ENCODE results near the gene RAET1G.
"Not testable (repeated sequence)": the region's sequence is repeated elsewhere in the genome, so short reads cannot be mapped to it uniquely, and the experiment has no call there.

The RAET1G gene

GRCh38 chr6:149915970-149916865 is 6.7 kb downstream of the RAET1G start:
- no peak for DNase-seq (ENCODE audit: low read depth in 1 of 2, low spot score in 1 of 2)

DNA sequence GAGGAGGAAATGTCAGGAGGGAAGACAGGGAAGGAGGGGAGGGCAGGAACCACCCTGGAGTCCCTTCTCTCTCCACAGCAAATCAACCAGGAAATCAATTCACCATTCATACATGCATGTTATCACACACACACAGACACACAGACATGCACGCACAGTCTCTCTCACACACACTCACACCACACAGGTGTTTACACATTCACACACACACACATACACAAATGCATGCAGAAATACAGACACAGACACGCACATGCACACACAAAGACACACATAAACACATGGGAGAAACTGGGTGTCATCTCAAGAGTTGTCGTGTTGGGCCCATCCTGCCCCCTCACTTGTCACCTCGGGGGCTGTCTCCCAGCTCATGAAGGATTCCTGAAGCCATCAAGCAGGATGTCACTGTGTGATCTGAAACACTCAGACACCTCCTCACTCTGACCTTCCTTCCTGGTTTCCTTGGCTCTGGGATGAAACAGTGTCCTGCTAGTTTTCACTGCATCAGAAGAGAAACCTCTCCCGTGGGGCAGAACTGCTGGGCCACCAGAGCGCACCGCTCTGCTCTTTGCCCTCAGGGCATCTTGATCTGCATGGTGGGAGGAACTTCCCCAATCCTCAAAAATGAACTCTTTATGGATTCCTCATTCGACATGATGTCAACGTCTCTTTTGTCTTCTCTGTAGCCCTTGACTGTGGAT is 9.2 kb downstream of the RAET1G start:
- no peak for DNase-seq (ENCODE audit: low read depth in 1 of 2, low spot score in 1 of 2)

DNA sequence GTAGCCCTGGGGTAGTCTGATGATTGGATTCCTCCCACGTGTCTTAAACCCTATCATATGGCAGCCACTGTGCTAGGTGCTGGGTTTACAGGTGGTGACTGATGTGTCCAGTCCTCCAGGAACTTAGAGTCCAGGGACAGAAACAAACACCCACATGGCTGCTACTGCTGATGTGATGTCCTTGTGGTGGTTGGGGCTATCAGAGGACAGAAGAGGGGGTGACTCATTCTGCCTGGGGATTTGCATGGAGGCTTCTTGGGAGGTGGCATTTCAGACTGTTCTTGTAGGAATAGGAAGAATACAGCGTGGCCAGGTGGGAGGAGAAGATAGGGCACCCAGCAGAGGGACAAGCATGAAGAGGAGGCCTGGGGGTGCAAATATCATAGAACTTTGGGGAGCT is 9.8 kb downstream of the RAET1G start:
- no peak for DNase-seq (ENCODE audit: low read depth in 1 of 2, low spot score in 1 of 2)

- DNase-seq (ENCODE audit: low read depth in 1 of 2, low spot score in 1 of 2), result not testable (repeated sequence)
Observed at GRCh38 chr6:149912680-149913079, 10.2 kb downstream of the RAET1G start.

GRCh38 chr6:149910721-149911151 is 12.2 kb downstream of the RAET1G start:
- DNase-seq (ENCODE audit: low read depth in 1 of 2, low spot score in 1 of 2), result no peak

DNA sequence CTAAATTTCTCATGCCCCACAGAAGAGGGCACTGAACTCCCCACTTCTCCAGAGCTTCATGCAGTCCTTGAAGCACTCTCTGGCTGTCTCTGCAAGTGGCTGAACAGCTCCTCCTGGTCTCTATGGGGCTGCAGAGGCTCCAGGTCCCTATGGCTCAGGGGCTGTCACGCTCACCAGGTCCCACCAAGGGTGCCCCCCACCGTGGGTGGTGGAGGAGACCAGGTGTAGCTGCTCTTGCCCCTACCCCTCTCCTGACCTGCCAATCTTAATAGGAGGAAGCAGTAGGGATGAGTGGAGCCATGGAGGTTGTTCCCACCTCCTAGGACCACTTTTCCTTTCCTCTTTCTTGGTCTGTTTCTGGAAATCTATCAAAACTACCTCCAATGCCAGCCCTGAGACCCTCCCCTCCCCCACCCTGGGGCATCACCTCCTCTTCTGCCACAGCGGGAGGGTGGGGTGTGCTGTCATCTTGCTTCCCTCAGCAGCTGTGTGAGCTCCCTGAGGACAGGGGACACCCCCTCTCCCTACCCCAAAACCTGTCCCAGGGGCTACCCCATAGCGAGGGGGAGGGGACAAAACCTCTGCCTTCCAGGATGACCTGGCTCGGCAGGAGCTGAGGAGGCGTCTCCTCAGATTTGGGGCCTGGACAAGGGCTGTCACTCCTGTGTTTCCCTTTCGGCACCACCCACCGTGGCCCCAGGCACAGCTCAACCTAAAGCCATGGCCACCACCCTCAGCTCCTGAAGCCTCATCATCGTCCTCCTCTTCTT is 13.0 kb downstream of the RAET1G start:
- no peak for DNase-seq (ENCODE audit: low read depth in 1 of 2, low spot score in 1 of 2)

DNA sequence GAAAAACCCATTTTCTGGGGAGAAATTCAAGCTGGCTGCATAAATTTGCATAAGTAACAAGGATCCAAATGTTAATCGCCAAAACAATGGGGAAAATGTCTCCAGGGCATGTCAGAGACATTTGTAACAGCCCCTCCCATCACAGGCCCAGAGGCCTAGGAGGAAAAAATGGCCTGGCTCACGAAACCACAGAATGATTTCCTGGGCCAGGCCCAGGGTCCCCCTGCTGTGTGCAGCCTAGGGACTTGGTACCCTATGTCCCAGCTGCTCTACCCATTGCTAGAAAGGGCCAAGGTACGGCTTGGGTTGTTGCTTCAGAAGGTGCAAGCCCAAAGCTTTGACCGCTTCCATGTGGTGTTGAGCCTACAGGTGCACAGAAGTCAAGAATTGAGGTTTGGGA is 14.4 kb downstream of the RAET1G start:
- DNase-seq (ENCODE audit: low read depth in 1 of 2, low spot score in 1 of 2), result not testable (repeated sequence)

- DNase-seq (ENCODE audit: low read depth in 1 of 2, low spot score in 1 of 2), result no peak
Observed at GRCh38 chr6:149907317-149907716, 15.6 kb downstream of the RAET1G start.

- DNase-seq (ENCODE audit: low read depth in 1 of 2, low spot score in 1 of 2), result no peak
Observed at GRCh38 chr6:149906405-149906804, 16.5 kb downstream of the RAET1G start.

GRCh38 chr6:149905911-149906371 is 17.0 kb downstream of the RAET1G start:
- DNase-seq (ENCODE audit: low read depth in 1 of 2, low spot score in 1 of 2), result no peak

GRCh38 chr6:149905371-149905910 is 17.5 kb downstream of the RAET1G start:
- DNase-seq (ENCODE audit: low read depth in 1 of 2, low spot score in 1 of 2), result no peak

- no peak for DNase-seq (ENCODE audit: low read depth in 1 of 2, low spot score in 1 of 2)
Observed at GRCh38 chr6:149904661-149905370, 18.1 kb downstream of the RAET1G start.

DNA sequence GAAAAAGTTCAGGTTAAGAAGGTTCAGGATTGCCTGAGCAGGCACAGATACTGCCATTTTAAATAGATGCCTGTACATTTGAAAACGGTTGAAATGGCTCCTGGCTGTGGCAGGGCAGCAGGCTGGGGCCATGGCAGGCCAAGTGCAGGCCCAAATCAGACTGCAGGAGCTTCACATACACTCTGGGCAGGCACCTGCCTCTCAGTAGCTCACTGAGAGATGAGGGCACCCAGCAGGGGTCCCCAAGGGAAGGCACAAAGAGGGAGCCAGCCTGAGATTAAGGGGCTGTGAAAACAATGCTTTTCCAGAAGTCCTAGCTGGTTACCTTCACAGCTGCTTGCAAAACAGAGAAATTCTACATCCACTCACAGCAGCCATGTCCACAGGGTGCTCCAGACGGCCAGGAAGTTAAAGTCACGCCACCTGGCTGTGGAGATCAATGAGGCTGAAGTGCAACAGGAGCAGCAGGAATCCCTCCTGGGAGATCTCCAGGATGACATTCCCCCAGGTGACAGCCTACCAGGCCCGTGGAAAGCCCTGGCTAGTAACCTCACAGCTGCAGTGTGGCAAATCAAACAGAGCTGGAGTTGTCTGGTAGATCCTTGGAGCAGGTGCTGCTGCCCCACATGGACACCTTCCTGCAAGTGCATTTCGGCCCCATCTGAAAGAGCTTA is 18.8 kb downstream of the RAET1G start:
- no peak for DNase-seq (ENCODE audit: low read depth in 1 of 2, low spot score in 1 of 2)

GRCh38 chr6:149901444-149902140 is 21.3 kb downstream of the RAET1G start:
- no peak for DNase-seq (ENCODE audit: low read depth in 1 of 2, low spot score in 1 of 2)

GRCh38 chr6:149900620-149901443 is 22.1 kb downstream of the RAET1G start:
- no peak for DNase-seq (ENCODE audit: low read depth in 1 of 2, low spot score in 1 of 2)

DNA sequence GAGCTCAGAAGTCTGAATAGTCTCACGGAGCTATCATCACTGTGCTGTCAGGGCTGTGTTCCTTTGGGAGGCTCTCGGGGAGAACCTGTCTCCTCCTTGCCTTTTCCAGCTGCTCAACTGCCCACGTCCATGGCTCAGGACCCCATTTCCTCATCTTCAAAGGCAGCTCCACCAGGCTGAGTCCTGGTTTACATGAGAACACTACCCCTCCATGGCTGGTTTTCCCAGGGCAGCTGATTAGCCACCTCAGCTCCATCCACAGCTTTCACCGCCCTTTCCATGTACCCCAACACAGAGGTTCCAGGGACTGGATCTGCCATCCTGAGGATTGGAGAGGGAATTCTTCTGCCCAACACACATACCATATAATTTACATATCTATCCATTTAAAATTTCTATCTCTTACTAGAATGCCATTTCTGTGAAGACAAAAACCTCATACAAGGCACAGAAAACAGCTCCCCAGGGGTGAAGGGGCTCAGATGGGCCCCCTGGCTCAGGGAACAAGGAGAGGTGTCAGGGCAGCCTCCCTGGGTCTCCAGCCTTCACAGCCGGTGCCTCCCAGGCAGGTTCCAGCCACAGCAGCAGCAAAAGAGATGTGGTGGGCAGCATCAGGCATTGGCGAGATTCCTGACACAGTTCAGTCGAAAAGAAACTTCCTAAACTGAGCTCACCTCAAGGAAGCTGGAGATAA is 22.8 kb downstream of the RAET1G start:
- no peak for DNase-seq (ENCODE audit: low read depth in 1 of 2, low spot score in 1 of 2)

GRCh38 chr6:149899486-149899885 is 23.4 kb downstream of the RAET1G start:
- no peak for DNase-seq (ENCODE audit: low read depth in 1 of 2, low spot score in 1 of 2)

- DNase-seq (ENCODE audit: low read depth in 1 of 2, low spot score in 1 of 2), result no peak
Observed at GRCh38 chr6:149898966-149899365, 24.0 kb downstream of the RAET1G start.
